PC-3 (cell line): ENCODE data around the gene CELF5. TPM values are rescaled to one million over a fixed set of nuclear protein-coding genes. Genes with fewer than 3 reads are reported as not detected.

ENCODE experiments used
- ATAC-seq: fragments of 200-7000 bp; cut with Tn5 transposase; 2 replicates; pipeline ENCODE4 v1.9.1; 2020; ENCODE audit warnings: mild to moderate bottlenecking, moderate library complexity
- BruUV-seq: library from RNA; stranded (reverse); fragments of 400-500 nt; replicated peaks from 2 replicates; lab custom pipeline; 2021; lab: Mats Ljungman, UMichigan
- CTCF ChIA-PET: fragments of 300-600 bp; sonication (Branson Sonifier 250); formaldehyde crosslinking; loops from one replicate; lab custom pipeline; 2022; ENCODE audit warnings: antibody characterized with exemption; lab: Charles Lee
- POLR2A ChIA-PET: fragments of 300-600 bp; sonication (Branson Sonifier 250); formaldehyde crosslinking; loops from one replicate; lab custom pipeline; 2022; ENCODE audit warnings: antibody characterized with exemption; ENCODE audit not compliant: unreplicated experiment; lab: Charles Lee
- DNase-seq: peaks from one replicate; pipeline ENCODE4 v3.0.0-alpha.2; 2015
- H2AFZ ChIP-seq: fragments of 300-600 bp; sonication (generic); 2 replicates; pipeline ENCODE4 v1.6.0; 2016; ENCODE audit warnings: antibody characterized with exemption, low read length
- H3F3A ChIP-seq: fragments of 300-600 bp; sonication (generic); one replicate; pipeline ENCODE4 v1.6.0; 2017; ENCODE audit warnings: antibody characterized with exemption, low read length, control low read depth, mild to moderate bottlenecking; ENCODE audit not compliant: unreplicated experiment
- H3K27ac ChIP-seq: fragments of 300-600 bp; sonication (generic); 2 replicates; pipeline ENCODE4 v1.5.1; 2016; ENCODE audit warnings: mild to moderate bottlenecking, low read length
- H3K27me3 ChIP-seq: fragments of 300-600 bp; sonication (generic); 2 replicates; pipeline ENCODE4 v1.6.1; 2016; ENCODE audit warnings: low read length, mixed read lengths
- H3K36me3 ChIP-seq: fragments of 300-600 bp; sonication (generic); 2 replicates; pipeline ENCODE4 v1.6.1; 2016; ENCODE audit warnings: low read depth, mixed run types, low read length, mixed read lengths
- H3K4me1 ChIP-seq: fragments of 300-600 bp; sonication (generic); 2 replicates; pipeline ENCODE4 v1.5.1; 2016; ENCODE audit warnings: low read length; ENCODE audit not compliant: insufficient read depth
- H3K4me2 ChIP-seq: fragments of 300-600 bp; sonication (generic); 2 replicates; pipeline ENCODE4 v1.6.0; 2016; ENCODE audit warnings: low read length
- H3K4me3 ChIP-seq: fragments of 300-600 bp; sonication (generic); 2 replicates; pipeline ENCODE4 v1.5.1; 2016; ENCODE audit warnings: mild to moderate bottlenecking, low read length, mixed read lengths
- H3K79me2 ChIP-seq: fragments of 300-600 bp; sonication (generic); 2 replicates; pipeline ENCODE4 v1.6.1; 2017; ENCODE audit warnings: low read length, mixed read lengths
- H3K9ac ChIP-seq: fragments of 300-600 bp; sonication (generic); 2 replicates; pipeline ENCODE4 v1.6.0; 2016; ENCODE audit warnings: mild to moderate bottlenecking, low read length
- H3K9me2 ChIP-seq: fragments of 300-600 bp; sonication (generic); replicated peaks from 2 replicates; pipeline ENCODE4 v1.6.1; 2016; ENCODE audit warnings: mixed run types, low read length, mixed read lengths
- H3K9me3 ChIP-seq: fragments of 300-600 bp; sonication (generic); 2 replicates; pipeline ENCODE4 v1.6.1; 2016; ENCODE audit warnings: low read length, mixed read lengths
- H4K20me1 ChIP-seq: fragments of 300-600 bp; sonication (generic); 2 replicates; pipeline ENCODE4 v1.6.1; 2016; ENCODE audit warnings: low read length, mixed read lengths
- EZH2 ChIP-seq: fragments of 300-600 bp; sonication (generic); IDR thresholded peaks from one replicate; pipeline ENCODE4 v1.6.1; 2017; ENCODE audit warnings: antibody characterized with exemption, mild to moderate bottlenecking, low read length; ENCODE audit not compliant: unreplicated experiment
- EZH2phosphoT487 ChIP-seq: fragments of 300-600 bp; sonication (generic); IDR thresholded peaks from 2 replicates; pipeline ENCODE4 v1.6.1; 2018; ENCODE audit warnings: mild to moderate bottlenecking, antibody characterized with exemption, low read length, borderline replicate concordance
- intact Hi-C: fragments of 100-400 bp; cut with micrococcal nuclease; formaldehyde crosslinking; loops from 2 replicates; pipeline ENCODE4 v1.9.0; 2023
- total RNA-seq: library from RNA; depleted of rRNA; stranded (reverse); fragments of >200 nt; gene quantifications from 2 replicates; pipeline ENCODE4 v1.2.3, GENCODE V29; 2014; rRNA removed
- TF ChIP-seq, protein P1 (sequence below): fragments of 300-600 bp; sonication (generic); conservative IDR thresholded peaks from 2 replicates; pipeline ENCODE4 v1.5.1; 2017; ENCODE audit warnings: antibody characterized with exemption, low read depth, mild to moderate bottlenecking, low read length

The CELF5 gene
- total RNA-seq, 1 experiment from 2014 or later = 0.44 TPM

DNA sequence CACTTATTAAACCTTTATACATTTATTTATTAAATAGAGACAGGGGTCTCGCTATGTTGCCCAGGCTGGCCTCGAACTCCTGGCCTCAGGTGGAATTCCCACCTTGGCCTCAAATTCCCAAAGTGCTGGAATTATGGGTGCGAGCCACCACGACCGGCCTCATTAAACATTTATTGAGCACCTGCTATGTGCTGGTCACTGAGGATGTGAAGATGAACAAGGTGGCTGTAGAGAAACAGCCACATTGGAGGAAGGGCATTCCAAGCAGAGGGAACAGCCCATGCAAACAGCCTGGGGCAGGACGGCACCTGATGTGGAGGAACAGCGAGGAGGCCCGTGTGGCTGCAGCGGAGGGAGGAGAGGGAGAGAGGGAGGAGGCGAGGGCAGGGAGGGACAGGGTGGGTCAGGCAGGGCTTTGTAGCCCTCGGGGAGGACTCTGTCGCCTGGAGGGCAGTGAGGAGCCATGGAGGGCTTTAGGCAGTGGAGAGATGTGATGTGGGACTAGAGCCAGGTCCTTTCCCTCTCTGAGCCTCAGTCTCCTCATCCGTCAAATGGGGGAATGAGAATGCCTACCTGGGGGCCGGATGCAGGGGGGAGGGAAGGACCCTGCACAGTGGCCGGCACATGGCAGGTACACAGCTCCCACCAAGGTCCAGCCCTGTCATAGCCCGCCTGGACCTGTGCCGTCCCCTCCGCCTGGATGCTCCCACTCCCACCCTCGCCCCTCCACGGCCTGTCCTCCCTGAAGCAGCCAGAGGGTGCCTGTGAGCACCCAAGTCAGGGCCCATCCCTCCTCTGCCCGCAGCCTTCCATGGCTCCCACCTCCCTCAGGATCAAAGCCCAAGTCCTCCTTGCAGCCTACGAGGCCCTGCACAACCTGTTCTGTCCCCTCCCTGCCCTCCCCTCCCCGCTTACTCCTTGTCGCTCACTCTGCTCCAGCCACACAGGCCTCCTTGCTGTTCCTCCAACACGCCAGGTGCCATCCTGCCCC is 120.4 kb downstream of the CELF5 start:
- ATAC-seq = no peak
- Histone ChIP-seq H3K9me3 (no peaks in the 10 kb centered on the region), H3K4me3 (no peak overlapping the region), H3K4me2 (0 out of 2 replicates have a peak overlapping the region, but pooled peaks have one; percentile 26), H2AFZ (no peak overlapping the region), H3K79me2 (no peaks in the 10 kb centered on the region), H3K4me1 (peaks cover 8% of the 10 kb centered on the region; the same call in 1 of the 2 replicates), H3K36me3 (no peaks in the 10 kb centered on the region), H4K20me1 (no peaks in the 10 kb centered on the region), H3K27ac (no peak overlapping the region), H3K9me2 (no peaks in the 10 kb centered on the region), H3F3A (no peaks in the 10 kb centered on the region), H3K9ac (no peak overlapping the region), H3K27me3 (no peaks in the 10 kb centered on the region)
- TF ChIP-seq, protein P1, sequence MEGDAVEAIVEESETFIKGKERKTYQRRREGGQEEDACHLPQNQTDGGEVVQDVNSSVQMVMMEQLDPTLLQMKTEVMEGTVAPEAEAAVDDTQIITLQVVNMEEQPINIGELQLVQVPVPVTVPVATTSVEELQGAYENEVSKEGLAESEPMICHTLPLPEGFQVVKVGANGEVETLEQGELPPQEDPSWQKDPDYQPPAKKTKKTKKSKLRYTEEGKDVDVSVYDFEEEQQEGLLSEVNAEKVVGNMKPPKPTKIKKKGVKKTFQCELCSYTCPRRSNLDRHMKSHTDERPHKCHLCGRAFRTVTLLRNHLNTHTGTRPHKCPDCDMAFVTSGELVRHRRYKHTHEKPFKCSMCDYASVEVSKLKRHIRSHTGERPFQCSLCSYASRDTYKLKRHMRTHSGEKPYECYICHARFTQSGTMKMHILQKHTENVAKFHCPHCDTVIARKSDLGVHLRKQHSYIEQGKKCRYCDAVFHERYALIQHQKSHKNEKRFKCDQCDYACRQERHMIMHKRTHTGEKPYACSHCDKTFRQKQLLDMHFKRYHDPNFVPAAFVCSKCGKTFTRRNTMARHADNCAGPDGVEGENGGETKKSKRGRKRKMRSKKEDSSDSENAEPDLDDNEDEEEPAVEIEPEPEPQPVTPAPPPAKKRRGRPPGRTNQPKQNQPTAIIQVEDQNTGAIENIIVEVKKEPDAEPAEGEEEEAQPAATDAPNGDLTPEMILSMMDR = no peak
- TF ChIP-seq EZH2 = no peak
- TF ChIP-seq EZH2phosphoT487 = no peak
- no peak for DNase-seq
- ChIA-PET CTCF (interaction anchor here (0.6 kb wide), 2 partner anchors 17 to 128 kb away, joined by 3 to 6 read pairs; no protein-coding TSS in a partner anchor), POLR2A (no interaction called here)
- intact Hi-C loops = no loop called here
- BruUV-seq = no TSS peak

DNA sequence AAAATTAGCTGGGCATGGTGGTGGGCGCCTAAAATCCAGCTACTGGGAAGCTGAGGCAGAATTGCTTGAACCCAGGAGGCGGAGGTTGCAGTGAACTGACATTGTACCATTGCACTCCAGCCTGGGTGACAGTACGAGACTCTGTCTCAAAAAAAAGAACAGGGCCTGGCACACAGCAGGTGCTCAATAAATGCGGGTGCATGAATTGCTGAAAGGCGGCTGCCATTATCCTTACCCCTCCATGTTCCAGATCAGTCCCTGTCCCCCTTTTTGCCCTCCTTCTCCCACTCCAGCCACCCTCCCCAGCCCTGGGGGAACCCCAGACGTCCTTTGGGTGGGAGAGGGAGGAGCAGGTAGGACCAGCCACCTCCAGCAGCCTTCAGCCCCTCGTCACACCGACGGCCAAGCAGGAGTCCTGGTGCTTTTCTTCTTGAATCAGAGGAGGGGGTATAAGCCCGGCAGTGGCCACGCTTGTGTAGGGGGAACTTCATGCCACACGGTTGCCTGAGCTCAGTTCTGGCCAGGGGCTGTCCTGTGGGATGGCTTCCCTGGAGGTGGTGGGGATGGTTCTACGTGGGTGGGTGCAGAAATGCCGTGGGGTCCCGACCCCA is 121.5 kb downstream of the CELF5 start:
- CTCF ChIA-PET = interaction anchor here (0.6 kb wide), 1 partner anchor 16 kb away, joined by 6 read pairs; no protein-coding TSS in a partner anchor
- H2AFZ ChIP-seq = peak overlapping the region; percentile 84; the same call in 1 of the 2 replicates

More for the DNA sequence above, 121.5 kb downstream of the CELF5 start:
- Histone ChIP-seq H3F3A (no peaks in the 10 kb centered on the region), H3K4me1 (peaks cover 8% of the 10 kb centered on the region; the same call in 1 of the 2 replicates), H3K4me2 (peak overlapping the region; percentile 71; the same call in 1 of the 2 replicates), H3K4me3 (no peak overlapping the region), H3K27me3 (no peaks in the 10 kb centered on the region), H3K9ac (no peak overlapping the region), H3K36me3 (no peaks in the 10 kb centered on the region), H3K9me2 (no peaks in the 10 kb centered on the region), H4K20me1 (no peaks in the 10 kb centered on the region), H3K9me3 (no peaks in the 10 kb centered on the region), H3K79me2 (no peaks in the 10 kb centered on the region), H3K27ac (no peak overlapping the region)
- DNase-seq (no peak), ATAC-seq (no peak)
- no TSS peak for BruUV-seq
- POLR2A ChIA-PET = no interaction called here
- TF ChIP-seq EZH2 (no peak), EZH2phosphoT487 (no peak)
- TF ChIP-seq, protein P1 = no peak
- intact Hi-C loops = no loop called here

Other genes starting within 250 kb of the CELF5 start
- gene TLE6, start 247.1 kb upstream of the CELF5 start, total RNA-seq = 1.9 and 4.1 TPM in 2 replicates
- 7.7 and 10.0 TPM in 2 replicates for gene TLE2, start 195.4 kb upstream of the CELF5 start, total RNA-seq
- gene TLE5, start 162.2 kb upstream of the CELF5 start, total RNA-seq = 351 and 407 TPM in 2 replicates
- gene GNA11, start 130.3 kb upstream of the CELF5 start, total RNA-seq = 59.6 and 89.4 TPM in 2 replicates
- not detected in 2 replicates for gene GNA15, start 88.6 kb upstream of the CELF5 start, total RNA-seq
- gene S1PR4, start 45.9 kb upstream of the CELF5 start, total RNA-seq = 0.26 and 1.3 TPM in 2 replicates
- 74.7 and 132 TPM in 2 replicates for gene NCLN, start 38.7 kb upstream of the CELF5 start, total RNA-seq
- 31.7 and 49.6 TPM in 2 replicates for gene NFIC, start 141.9 kb downstream of the CELF5 start, total RNA-seq